ENCODE results near the gene MTHFD1L.
"Not testable (repeated sequence)": the region's sequence is repeated elsewhere in the genome, so short reads cannot be mapped to it uniquely, and the experiment has no call there.

- TF ChIP-seq, protein P1, sequence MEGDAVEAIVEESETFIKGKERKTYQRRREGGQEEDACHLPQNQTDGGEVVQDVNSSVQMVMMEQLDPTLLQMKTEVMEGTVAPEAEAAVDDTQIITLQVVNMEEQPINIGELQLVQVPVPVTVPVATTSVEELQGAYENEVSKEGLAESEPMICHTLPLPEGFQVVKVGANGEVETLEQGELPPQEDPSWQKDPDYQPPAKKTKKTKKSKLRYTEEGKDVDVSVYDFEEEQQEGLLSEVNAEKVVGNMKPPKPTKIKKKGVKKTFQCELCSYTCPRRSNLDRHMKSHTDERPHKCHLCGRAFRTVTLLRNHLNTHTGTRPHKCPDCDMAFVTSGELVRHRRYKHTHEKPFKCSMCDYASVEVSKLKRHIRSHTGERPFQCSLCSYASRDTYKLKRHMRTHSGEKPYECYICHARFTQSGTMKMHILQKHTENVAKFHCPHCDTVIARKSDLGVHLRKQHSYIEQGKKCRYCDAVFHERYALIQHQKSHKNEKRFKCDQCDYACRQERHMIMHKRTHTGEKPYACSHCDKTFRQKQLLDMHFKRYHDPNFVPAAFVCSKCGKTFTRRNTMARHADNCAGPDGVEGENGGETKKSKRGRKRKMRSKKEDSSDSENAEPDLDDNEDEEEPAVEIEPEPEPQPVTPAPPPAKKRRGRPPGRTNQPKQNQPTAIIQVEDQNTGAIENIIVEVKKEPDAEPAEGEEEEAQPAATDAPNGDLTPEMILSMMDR (IDR thresholded peaks at IDR 0.05): not testable (repeated sequence)
- TF ChIP-seq EZH2, EZH2phosphoT487 (IDR thresholded peaks at IDR 0.05): not testable (repeated sequence)
These were observed 259.7 kb downstream of the MTHFD1L start for GRCh38 chr6:151125242-151125641.
